Erythroblast (primary cell): ENCODE measurements around the gene CFAP107.

Experiments
- GATA1 ChIP-seq: IDR thresholded peaks from 2 replicates; pipeline ENCODE4 v1.6.1; 2011; ENCODE audit warnings: low read depth, mild to moderate bottlenecking, control low read depth, low read length, moderate library complexity
- POLR2A ChIP-seq: IDR thresholded peaks from 2 replicates; pipeline ENCODE4 v1.6.1; 2011; ENCODE audit warnings: mild to moderate bottlenecking, low read length

DNA sequence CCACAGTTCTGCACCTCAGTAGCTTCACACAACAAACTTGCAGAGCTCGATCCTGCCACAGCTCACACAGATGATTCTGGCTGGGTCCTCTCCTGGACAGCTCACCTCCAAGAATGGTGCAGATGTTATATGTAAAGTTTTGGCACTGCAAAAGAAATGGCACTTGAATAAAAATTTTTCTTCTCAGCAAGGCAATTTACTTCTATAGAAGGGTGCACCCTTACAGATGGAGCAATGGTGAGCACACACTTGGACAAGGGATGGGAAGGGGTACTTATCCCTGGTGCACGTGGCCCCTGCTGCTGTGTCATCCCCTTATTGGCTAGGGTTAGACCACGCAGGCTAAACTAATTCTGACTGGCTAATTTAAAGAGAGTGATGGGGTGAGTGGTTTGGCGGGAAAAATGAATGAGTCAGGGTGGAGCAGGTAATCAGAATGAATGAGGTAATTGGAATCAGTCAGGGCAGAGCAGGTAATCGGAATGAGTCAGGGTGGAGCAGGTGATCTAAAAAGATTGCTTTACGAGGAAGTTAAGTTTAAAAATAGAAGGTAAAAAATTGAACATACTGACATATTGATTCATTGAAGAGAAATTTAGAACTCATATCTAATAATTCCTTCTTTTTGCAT is 42.1 kb upstream of the CFAP107 start:
- TF ChIP-seq POLR2A: no peak
- no peak for TF ChIP-seq GATA1
